Measurements from ENCODE around the gene GLIS1.

DNA sequence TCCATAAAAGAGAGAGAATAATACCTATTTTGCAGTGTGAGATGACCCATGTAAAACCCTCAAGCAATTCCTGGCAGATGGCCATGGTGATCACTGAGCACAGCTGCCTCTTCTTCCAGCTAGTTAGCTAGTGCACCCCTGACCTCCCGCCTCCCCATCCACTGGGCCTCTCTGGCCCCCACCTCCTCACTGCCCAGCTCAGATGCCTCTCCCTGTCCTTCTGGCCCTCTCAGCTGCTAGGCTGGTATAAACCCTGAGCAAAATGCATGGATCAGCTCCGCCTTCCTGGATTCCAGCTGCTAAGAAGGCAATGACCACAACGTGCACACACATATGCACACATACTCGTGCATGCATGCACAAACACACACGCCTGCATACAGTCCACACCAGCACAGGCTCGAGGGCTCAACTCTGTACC, 162.6 kb downstream of the GLIS1 start:
- TF ChIP-seq, protein P1, sequence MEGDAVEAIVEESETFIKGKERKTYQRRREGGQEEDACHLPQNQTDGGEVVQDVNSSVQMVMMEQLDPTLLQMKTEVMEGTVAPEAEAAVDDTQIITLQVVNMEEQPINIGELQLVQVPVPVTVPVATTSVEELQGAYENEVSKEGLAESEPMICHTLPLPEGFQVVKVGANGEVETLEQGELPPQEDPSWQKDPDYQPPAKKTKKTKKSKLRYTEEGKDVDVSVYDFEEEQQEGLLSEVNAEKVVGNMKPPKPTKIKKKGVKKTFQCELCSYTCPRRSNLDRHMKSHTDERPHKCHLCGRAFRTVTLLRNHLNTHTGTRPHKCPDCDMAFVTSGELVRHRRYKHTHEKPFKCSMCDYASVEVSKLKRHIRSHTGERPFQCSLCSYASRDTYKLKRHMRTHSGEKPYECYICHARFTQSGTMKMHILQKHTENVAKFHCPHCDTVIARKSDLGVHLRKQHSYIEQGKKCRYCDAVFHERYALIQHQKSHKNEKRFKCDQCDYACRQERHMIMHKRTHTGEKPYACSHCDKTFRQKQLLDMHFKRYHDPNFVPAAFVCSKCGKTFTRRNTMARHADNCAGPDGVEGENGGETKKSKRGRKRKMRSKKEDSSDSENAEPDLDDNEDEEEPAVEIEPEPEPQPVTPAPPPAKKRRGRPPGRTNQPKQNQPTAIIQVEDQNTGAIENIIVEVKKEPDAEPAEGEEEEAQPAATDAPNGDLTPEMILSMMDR (IDR thresholded peaks at IDR 0.05): no peak
- no peak for TF ChIP-seq POLR2A (IDR thresholded peaks at IDR 0.05)

Measured in heart left ventricle (tissue), 13 donors.